Ovary (tissue), 3 donors: ENCODE measurements around the gene TMEM229A.

Source experiments
- CTCF ChIP-seq, 3 donors: fragments of 450-650 bp in 2 of 3; fragments of 200-600 bp in 1 of 3; IDR thresholded peaks; one replicate each; pipeline versions ENCODE4 v1.5.1 to v1.8.0; 2016 to 2022; ENCODE audit warnings: antibody characterized with exemption in 3 of 3, mild to moderate bottlenecking in 1 of 3
- EP300 ChIP-seq: sonication (generic); formaldehyde crosslinking; IDR thresholded peaks from one replicate; pipeline ENCODE4 v1.6.1; 2017; ENCODE audit warnings: antibody characterized with exemption
- POLR2A ChIP-seq: fragments of 450-650 bp; IDR thresholded peaks from one replicate; pipeline ENCODE4 v1.6.1; 2017; ENCODE audit warnings: antibody characterized with exemption, mild to moderate bottlenecking, moderate library complexity
- donor health status: DM: no; HTN: no; CAD: no.

- TF ChIP-seq CTCF (IDR thresholded peaks at IDR 0.05) (no peak), POLR2A (no peak), EP300 (no peak)
Observed at GRCh38 chr7:123987445-123987844, 45.4 kb downstream of the TMEM229A start.
